Astrocyte of the hippocampus (primary cell): ENCODE measurements around the gene CFAP97.
"Not testable (repeated sequence)": the region's sequence is repeated elsewhere in the genome, so short reads cannot be mapped to it uniquely, and the experiment has no call there.

ENCODE experiments used
- DNase-seq: peaks from one replicate; pipeline ENCODE4 v3.0.0; 2011; ENCODE audit warnings: low read depth, low spot score

CFAP97 gene

GRCh38 chr4:185201977-185202962, 1.5 kb downstream of the CFAP97 start:
- DNase-seq: peak; percentile 22

GRCh38 chr4:185198189-185198588, 5.6 kb downstream of the CFAP97 start:
- not testable (repeated sequence) for DNase-seq

DNA sequence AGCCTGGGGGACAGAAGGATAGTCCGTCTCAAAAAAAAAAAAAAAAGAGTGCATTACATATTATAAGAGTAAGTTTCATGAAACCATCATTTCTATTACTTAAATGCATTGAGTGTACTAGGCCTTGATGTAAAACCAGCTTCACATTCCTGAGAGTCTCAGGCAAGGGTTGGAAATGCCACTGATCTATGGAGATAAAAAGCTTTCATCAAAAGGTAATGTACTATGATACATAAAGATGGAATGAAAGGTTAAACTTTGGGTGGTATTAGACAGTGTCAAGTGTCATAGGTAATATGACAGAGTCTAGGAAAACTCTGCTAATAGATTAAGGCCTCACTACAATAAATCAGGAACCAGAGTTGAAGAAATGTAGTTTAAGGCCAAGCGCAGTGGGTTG, 7.4 kb downstream of the CFAP97 start:
- DNase-seq: no peak

DNA sequence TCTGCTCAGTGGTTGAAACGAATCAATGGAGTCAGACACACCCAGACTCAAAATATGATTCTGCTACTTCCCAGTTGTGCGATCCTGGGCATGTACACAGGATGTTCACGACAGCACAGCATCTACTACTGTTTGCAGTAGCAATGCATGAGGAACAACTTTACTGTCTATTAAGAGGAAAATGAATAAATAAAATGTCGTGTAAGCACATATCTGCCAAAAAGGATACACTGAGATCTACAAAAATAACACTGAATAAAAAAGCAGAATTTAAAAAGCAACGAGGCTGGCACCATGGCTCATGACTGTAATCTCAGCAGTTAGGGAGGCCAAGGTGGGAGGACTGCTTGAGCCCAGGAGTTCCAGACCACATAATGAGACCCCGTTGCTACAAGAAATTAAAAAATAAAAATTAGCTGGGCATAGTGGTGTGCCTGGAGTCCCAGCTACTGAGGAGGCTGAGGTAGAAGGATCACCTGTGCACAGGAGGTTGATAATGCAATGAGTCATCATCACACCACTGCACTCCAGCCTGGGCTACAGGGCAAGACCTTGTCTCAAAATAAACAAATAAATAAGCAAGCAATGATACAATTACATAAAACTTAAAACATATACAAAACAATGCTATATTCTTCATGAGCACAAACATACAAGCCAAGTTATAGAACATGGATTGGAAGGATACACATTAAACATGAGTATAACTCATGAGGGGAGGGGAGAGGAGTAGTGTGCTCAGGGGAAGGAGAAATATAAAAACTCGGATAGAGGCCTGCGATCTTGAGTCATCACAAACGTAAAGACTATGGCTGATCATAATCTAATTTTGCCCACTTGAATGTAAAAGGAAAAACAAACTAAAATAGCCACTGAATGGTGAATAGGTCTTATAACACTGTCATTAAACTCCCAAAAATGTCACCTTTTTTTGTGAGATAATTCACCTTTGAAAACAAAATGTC, 8.6 kb downstream of the CFAP97 start:
- DNase-seq: no peak

DNA sequence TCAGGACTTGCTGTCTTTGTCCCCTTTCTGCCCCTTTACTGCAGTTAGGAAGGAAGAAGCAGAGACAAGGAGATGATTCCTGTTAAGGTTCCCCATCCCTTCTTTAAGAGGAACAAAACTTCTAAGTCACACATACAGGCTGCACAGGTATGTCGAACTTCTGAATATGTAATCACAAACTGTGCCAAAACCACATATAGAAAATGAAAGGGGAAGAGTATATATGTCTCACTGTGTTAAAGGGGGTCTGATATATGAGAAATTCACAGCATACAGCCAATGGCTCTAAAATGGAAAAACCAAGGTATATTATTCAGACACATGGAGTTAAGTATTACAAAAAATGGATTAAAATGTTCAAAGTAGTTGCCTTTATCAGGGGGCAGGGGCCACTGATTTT, 11.7 kb downstream of the CFAP97 start:
- no peak for DNase-seq

- no peak for DNase-seq
Observed at GRCh38 chr4:185190306-185190856, 13.4 kb downstream of the CFAP97 start.

GRCh38 chr4:185189606-185190305, 14.0 kb downstream of the CFAP97 start:
- no peak for DNase-seq

- no peak for DNase-seq
Observed at GRCh38 chr4:185186769-185187168, 17.0 kb downstream of the CFAP97 start.

- peak; percentile 91 for DNase-seq
Observed at GRCh38 chr4:185183622-185184281, 20.0 kb downstream of the CFAP97 start.

GRCh38 chr4:185182239-185182638, 21.6 kb downstream of the CFAP97 start:
- no peak for DNase-seq

DNA sequence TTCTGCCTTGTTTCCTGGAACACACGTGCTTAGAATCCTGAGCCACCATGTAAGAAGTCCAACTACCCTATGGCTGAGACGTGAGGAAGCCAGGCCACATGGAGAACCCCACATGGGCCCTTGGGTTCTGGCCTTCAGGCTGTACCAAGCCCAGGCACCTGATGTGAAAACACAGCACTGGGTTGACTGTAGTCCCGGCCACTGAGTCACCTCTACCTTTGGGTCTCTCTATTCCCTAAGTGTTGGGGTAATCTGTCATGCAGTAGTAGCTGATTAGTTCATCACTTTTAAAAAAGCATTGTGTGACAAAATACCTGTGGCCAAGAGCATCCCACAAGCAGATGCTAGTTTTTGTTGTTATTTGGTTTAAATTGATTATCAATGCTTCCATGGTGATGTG, 24.3 kb downstream of the CFAP97 start:
- no peak for DNase-seq

- no peak for DNase-seq
Observed at GRCh38 chr4:185171373-185172071, 32.3 kb downstream of the CFAP97 start.

DNA sequence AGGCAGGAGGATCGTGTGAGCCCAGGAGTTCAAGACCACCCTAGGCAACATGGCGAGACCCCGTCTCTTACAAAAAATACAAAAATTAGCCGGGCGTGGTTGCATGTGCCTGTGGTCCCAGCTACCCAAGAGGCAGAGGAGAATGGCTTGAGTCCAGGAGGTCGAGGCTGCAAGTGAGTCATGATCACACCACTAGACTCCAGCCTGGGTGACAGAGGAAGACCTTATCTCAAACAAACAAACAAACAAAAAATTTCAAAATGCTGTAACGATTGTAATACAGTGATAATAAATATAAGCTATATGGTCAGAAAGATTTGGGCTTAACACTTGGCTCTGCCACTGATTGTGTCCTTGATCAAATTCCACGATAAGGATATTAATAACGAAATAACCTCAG, 36.6 kb downstream of the CFAP97 start:
- no peak for DNase-seq

DNA sequence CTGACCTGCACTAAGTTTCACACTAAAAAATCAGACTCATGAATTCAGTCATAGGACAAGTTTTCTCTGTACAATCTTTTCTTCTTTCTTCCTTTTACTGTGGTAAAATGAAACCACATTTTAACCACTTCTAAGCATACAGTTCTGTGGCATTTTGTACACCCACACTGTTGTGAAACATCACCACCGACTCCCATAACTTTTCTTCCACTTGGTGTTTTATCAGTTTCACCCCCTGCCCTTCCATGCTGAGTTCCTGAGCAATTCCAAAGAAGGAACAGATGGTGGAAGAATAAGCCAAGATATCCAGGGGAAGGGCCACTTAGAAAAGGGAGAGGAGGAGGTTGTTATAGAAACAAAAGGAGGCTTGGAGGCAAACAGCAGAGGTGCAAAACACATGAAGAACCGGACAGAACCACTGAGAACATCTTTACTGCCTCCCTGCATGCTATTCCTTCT, 38.2 kb downstream of the CFAP97 start:
- peak; percentile 82 for DNase-seq

- DNase-seq: no peak
Observed at GRCh38 chr4:185151296-185151695, 52.5 kb downstream of the CFAP97 start.

DNA sequence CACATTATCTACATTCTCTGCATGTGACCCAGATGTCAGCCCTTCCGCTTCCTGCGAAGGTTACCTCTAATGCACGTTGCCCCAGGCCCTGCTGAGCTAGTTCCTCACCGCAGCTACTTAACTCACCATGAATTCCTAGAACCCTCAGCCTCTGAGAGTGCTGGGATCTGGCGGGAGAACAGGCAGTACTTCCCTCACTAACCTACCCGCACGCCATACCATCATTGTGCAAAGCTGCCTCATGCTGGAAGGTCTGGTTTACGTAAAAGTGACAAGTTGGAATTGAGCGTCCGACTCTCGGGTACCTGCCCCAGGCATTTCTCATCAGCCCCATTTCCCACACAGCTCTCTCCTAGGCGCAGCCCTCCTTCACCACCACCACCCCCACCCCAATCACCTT, 54.4 kb downstream of the CFAP97 start:
- no peak for DNase-seq

DNA sequence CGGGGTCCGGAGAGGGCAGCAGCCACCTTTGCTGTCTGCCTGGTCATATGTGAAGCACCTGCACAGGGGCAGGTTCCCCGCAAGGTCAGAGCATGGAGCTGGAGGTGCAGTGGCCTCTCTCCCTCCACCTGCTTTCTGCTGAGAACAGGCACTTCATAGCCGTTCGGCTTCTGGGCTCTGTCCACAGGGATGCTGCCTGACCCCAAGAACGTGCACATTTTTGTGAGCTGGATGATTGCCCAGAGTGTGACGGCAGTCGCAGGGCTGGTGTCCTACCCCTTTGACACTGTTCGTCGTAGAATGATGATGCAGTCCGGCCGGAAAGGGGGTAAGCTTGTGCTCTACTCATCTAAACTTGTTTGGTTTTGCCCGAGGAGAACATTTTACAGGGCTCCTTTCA, 58.2 kb downstream of the CFAP97 start:
- DNase-seq: no peak

DNA sequence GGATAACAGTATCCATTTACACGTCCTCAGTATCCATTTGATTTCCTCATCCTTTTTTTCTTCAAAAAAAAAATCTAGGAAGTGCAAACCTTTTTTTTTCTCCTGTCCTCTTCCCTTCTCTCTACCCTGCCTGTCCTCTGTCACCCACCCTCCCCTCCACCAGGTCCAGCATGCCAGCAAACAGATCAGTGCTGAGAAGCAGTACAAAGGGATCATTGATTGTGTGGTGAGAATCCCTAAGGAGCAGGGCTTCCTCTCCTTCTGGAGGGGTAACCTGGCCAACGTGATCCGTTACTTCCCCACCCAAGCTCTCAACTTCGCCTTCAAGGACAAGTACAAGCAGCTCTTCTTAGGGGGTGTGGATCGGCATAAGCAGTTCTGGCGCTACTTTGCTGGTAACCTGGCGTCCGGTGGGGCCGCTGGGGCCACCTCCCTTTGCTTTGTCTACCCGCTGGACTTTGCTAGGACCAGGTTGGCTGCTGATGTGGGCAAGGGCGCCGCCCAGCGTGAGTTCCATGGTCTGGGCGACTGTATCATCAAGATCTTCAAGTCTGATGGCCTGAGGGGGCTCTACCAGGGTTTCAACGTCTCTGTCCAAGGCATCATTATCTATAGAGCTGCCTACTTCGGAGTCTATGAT, 59.1 kb downstream of the CFAP97 start:
- no peak for DNase-seq

DNA sequence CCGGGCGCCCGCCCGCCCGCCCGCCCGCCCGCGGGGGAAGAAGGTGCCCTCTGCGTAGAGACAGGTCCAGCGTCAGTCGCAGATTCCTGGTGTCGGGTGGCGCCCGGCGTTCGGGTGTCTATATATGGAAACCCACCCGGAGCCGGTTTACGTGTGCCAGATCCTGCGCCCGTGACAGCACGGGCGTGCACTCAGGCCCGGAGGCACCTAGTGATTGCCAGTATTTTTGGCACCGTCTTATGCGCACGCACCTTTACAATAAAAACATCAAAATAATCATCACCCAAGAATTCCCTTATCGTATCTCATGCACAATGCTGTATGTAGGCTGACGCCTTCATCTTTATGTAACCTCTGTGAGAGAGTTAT, 60.2 kb downstream of the CFAP97 start:
- peak; percentile 52 for DNase-seq
